ENCODE measurements around the gene SFMBT1.

Gene SFMBT1

DNA sequence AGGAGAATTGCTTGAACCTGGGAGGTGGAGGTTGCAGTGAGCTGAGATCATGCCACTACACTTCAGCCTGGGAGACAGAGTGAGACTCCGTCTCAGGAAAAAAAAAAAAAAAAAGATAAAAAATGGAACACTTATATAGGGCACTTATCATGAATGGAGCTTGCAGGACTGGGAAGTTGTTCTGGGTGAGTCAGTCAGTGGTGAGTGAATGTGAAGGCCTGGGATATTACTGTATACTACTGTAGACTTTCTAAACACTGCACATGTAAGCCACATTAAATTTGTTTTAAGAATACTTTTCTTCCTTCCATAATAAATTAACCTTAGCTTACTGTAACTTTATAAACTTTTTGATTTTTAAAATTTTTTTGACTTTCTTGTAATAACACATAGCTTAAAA, 59.8 kb downstream of the SFMBT1 start:
- in situ Hi-C loops (cut with MboI; ENCODE audit: low sequenced_read_pairs, unreplicated experiment), result no loop called here
- no peak for DNase-seq (ENCODE audit: low spot score)
- TF ChIP-seq, protein P1, sequence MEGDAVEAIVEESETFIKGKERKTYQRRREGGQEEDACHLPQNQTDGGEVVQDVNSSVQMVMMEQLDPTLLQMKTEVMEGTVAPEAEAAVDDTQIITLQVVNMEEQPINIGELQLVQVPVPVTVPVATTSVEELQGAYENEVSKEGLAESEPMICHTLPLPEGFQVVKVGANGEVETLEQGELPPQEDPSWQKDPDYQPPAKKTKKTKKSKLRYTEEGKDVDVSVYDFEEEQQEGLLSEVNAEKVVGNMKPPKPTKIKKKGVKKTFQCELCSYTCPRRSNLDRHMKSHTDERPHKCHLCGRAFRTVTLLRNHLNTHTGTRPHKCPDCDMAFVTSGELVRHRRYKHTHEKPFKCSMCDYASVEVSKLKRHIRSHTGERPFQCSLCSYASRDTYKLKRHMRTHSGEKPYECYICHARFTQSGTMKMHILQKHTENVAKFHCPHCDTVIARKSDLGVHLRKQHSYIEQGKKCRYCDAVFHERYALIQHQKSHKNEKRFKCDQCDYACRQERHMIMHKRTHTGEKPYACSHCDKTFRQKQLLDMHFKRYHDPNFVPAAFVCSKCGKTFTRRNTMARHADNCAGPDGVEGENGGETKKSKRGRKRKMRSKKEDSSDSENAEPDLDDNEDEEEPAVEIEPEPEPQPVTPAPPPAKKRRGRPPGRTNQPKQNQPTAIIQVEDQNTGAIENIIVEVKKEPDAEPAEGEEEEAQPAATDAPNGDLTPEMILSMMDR (IDR thresholded peaks at IDR 0.05; ENCODE audit: borderline replicate concordance, control extremely low read depth, extremely low read depth, insufficient read depth, missing control alignments), result no peak

DNA sequence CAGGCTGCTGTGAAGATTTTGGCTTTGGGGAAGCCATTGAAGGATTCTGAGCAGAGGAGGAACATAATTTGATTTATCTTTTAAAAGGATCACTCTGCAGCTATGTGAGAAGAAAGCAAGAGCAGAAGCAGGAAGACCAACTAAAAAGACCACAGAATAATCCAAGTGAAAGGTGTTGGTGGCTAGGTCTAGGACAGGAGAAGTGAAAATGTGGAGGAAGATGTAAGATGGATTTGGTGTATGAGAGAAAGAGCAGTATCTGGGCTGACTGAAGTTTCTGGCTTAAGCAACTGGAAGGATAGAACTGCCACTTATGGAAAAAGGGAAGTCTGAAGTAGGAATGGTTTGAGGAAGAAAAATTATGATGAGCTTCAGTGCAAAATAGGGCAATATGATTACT, 62.0 kb downstream of the SFMBT1 start:
- DNase-seq (ENCODE audit: low spot score), result no peak
- in situ Hi-C loops (cut with MboI; ENCODE audit: low sequenced_read_pairs, unreplicated experiment), result no loop called here
- TF ChIP-seq, protein P1 (IDR thresholded peaks at IDR 0.05; ENCODE audit: borderline replicate concordance, control extremely low read depth, extremely low read depth, insufficient read depth, missing control alignments), result no peak

DNA sequence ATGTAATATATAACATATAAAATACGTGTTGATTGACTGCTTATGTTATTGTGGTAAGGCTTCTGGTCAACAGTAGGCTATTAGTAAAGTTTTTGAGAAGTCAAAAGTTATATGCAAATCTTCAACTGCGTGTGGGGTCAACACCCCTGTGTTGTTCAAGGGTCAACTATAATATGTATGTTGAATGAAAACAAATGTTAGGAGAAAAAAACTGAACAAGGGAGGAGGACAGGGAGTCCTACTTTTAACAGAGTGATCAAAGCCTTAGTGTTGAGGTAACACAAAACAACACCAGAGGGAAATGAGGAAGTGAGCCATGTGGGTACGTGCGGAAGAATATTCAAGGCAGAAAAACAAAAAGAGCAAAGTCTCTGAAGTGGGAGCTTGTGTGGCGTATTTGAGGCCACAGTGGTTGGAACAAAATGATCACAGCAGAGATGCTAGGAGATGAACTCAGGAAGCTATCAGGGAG, 62.5 kb downstream of the SFMBT1 start:
- peak; percentile 71 for DNase-seq (ENCODE audit: low spot score)
- in situ Hi-C loops (cut with MboI; ENCODE audit: low sequenced_read_pairs, unreplicated experiment), result no loop called here
- TF ChIP-seq, protein P1 (IDR thresholded peaks at IDR 0.05; ENCODE audit: borderline replicate concordance, control extremely low read depth, extremely low read depth, insufficient read depth, missing control alignments), result no peak

DNA sequence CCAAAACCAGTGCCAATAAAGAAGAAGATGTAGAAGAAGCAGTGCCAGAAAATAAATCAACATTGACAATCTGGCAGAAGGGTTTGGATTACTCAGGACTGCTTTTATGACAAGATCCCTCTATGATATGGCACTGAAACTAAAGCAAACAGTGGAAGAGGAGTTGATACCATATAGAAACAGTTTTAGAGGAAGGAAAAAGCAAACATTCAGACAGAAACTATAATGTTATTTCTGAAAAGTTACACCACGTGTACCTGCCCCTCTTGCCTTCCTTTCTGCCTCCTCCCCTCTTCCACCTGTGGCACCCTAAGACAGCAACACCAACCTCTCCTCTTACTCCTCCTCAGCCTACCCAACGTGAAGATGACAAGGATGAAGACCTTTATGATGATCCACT, 63.0 kb downstream of the SFMBT1 start:
- in situ Hi-C loops (cut with MboI; ENCODE audit: low sequenced_read_pairs, unreplicated experiment), result no loop called here

DNA sequence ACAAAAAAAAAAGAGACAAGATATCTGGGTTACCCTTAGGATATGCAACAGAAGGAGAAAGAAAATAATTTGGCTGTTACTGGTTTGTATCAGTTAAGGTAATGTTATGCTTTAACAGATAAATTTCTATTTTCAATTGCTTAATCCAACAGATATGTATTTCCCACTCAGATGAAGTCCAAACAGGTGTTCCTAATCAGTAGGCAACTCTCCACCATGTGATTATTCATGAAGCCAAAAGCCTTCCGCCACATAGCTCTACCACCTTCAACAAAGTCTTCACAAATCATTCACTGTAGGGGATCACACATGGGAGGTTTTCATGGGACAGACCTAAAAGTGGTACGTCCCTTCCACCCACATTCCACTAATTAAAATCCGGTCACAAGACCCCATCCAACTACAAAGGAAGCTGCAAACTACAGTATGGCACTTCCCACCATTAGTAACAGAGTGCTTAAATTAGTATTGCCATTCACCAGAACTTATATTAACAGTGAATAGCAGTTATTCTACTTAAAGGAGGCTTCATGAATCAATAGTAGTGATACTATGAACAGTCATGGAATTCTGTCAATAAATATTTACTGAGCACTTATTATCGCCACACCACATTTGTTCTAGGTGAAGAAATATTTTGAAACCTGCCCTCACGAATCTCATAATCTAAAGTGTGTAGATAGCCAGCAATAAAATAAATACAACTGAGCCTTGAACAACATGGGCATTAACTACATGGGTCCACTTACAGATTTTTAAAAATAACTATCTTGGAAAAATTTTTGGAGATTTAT, 66.5 kb downstream of the SFMBT1 start:
- in situ Hi-C loops (cut with MboI; ENCODE audit: low sequenced_read_pairs, unreplicated experiment), result no loop called here
- no peak for DNase-seq (ENCODE audit: low spot score)
- TF ChIP-seq, protein P1 (IDR thresholded peaks at IDR 0.05; ENCODE audit: borderline replicate concordance, control extremely low read depth, extremely low read depth, insufficient read depth, missing control alignments), result no peak

More for the DNA sequence above, 63.0 kb downstream of the SFMBT1 start:
- DNase-seq (ENCODE audit: low spot score), result no peak
- TF ChIP-seq, protein P1 (IDR thresholded peaks at IDR 0.05; ENCODE audit: borderline replicate concordance, control extremely low read depth, extremely low read depth, insufficient read depth, missing control alignments), result no peak

DNA sequence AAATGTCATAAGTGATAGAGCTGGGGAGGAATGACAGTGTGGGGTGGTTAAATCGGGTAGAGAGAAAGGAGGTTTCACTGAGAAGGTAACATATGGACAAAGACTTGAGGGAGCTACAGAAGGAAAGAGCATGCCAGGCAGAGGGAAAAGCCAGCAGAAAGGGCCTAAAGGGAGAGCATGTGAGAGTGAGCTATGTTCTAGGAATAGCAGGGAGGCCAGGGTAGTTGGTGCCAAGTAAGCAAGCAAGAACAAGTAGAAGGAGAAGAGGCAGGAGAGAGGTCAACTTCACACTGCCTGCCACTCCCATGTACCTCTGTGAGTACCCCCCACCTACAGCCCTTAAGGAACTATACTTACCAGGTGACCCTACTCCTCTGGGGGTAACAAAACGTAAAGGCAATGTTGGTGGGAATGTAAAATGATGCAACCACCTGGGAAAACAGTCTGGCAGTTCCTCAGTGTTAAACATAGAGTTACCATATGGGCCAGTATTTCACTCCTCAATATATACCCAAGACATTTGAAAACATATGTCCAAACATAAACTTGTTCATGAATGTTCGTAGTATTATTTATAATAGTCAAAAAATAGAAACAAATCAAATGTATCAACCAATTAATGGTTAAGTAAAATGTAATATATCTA, 67.6 kb downstream of the SFMBT1 start:
- in situ Hi-C loops (cut with MboI; ENCODE audit: low sequenced_read_pairs, unreplicated experiment), result no loop called here
- TF ChIP-seq, protein P1 (IDR thresholded peaks at IDR 0.05; ENCODE audit: borderline replicate concordance, control extremely low read depth, extremely low read depth, insufficient read depth, missing control alignments), result no peak
- DNase-seq (ENCODE audit: low spot score), result no peak
